Stimulated activated naive CD4-positive, alpha-beta T cell treated with Interleukin-2 at 50 U/mL for 16 hours (primary cell): ENCODE data around the gene COL23A1.

Experiments used
- DNase-seq: peaks from one replicate; lab custom pipeline; 2025; lab: John Stamatoyannopoulos, UW

Gene COL23A1

GRCh38 chr5:178532236-178532635 is 58.0 kb downstream of the COL23A1 start:
- DNase-seq, result no peak

GRCh38 chr5:178531786-178532185 is 58.4 kb downstream of the COL23A1 start:
- no peak for DNase-seq

GRCh38 chr5:178530526-178530925 is 59.7 kb downstream of the COL23A1 start:
- DNase-seq, result no peak

GRCh38 chr5:178529080-178529479 is 61.1 kb downstream of the COL23A1 start:
- DNase-seq, result no peak

- DNase-seq, result no peak
These were observed 62.5 kb downstream of the COL23A1 start for GRCh38 chr5:178527458-178528307.

GRCh38 chr5:178526773-178527457 is 63.3 kb downstream of the COL23A1 start:
- DNase-seq, result no peak

- no peak for DNase-seq
These were observed 64.1 kb downstream of the COL23A1 start for GRCh38 chr5:178525906-178526732.

- no peak for DNase-seq
These were observed 65.9 kb downstream of the COL23A1 start for GRCh38 chr5:178524093-178524882.

GRCh38 chr5:178522361-178522760 is 67.8 kb downstream of the COL23A1 start:
- no peak for DNase-seq

GRCh38 chr5:178520851-178521250 is 69.3 kb downstream of the COL23A1 start:
- no peak for DNase-seq

GRCh38 chr5:178519804-178520203 is 70.4 kb downstream of the COL23A1 start:
- DNase-seq, result no peak

GRCh38 chr5:178519155-178519554 is 71.0 kb downstream of the COL23A1 start:
- no peak for DNase-seq

GRCh38 chr5:178516504-178517235 is 73.5 kb downstream of the COL23A1 start:
- no peak for DNase-seq

- DNase-seq, result no peak
These were observed 74.3 kb downstream of the COL23A1 start for GRCh38 chr5:178515776-178516503.

- no peak for DNase-seq
These were observed 75.3 kb downstream of the COL23A1 start for GRCh38 chr5:178514851-178515418.

- no peak for DNase-seq
These were observed 79.0 kb downstream of the COL23A1 start for GRCh38 chr5:178511172-178511571.

- DNase-seq, result no peak
These were observed 80.6 kb downstream of the COL23A1 start for GRCh38 chr5:178509491-178510057.

GRCh38 chr5:178507151-178507932 is 82.9 kb downstream of the COL23A1 start:
- DNase-seq, result no peak
